Fibroblast of peridontal ligament (primary cell): Measurements from ENCODE around the gene C3orf18.

ENCODE experiments used
- DNase-seq: peaks from one replicate; pipeline ENCODE4 v3.0.0-alpha.2; 2010; ENCODE audit errors: extremely low read depth

Gene C3orf18

GRCh38 chr3:50567386-50568167 is at the start of gene C3orf18:
TSS of gene C3orf18 (minus strand) at chr3:50567747. CDS start at chr3:50565699, 2,048 bp downstream.
- peak; percentile 85 for DNase-seq

GRCh38 chr3:50616770-50617095 is 49.2 kb upstream of the C3orf18 start:
- DNase-seq, result peak; percentile 82

- peak; percentile 78 for DNase-seq
Measured at GRCh38 chr3:50616003-50616769, 48.6 kb upstream of the C3orf18 start.

- no peak for DNase-seq
Measured at GRCh38 chr3:50615190-50615589, 47.6 kb upstream of the C3orf18 start.

- no peak for DNase-seq
Measured at GRCh38 chr3:50612970-50613846, 45.7 kb upstream of the C3orf18 start.

GRCh38 chr3:50612234-50612882 is 44.8 kb upstream of the C3orf18 start:
- DNase-seq, result no peak

- DNase-seq, result peak; percentile 92
Measured at GRCh38 chr3:50611464-50612233, 44.1 kb upstream of the C3orf18 start, which contains the start of gene CISH. TSS of gene CISH (minus strand) at chr3:50611774. CDS start at chr3:50611650, 124 bp downstream.

GRCh38 chr3:50610992-50611463 is 43.5 kb upstream of the C3orf18 start:
- no peak for DNase-seq

GRCh38 chr3:50610181-50610971 is 42.8 kb upstream of the C3orf18 start:
- no peak for DNase-seq

GRCh38 chr3:50609763-50610085 is 42.2 kb upstream of the C3orf18 start:
- no peak for DNase-seq

- DNase-seq, result no peak
Measured at GRCh38 chr3:50609071-50609762, 41.7 kb upstream of the C3orf18 start.

GRCh38 chr3:50608278-50608677 is 40.7 kb upstream of the C3orf18 start:
- no peak for DNase-seq

GRCh38 chr3:50607271-50608091 is 39.9 kb upstream of the C3orf18 start:
- no peak for DNase-seq

GRCh38 chr3:50606596-50606995 is 39.0 kb upstream of the C3orf18 start:
- no peak for DNase-seq

GRCh38 chr3:50605901-50606326 is 38.4 kb upstream of the C3orf18 start:
- DNase-seq, result no peak

GRCh38 chr3:50604628-50605588 is 37.4 kb upstream of the C3orf18 start:
- DNase-seq, result no peak

GRCh38 chr3:50604110-50604621 is 36.6 kb upstream of the C3orf18 start:
- no peak for DNase-seq
